Kidney (tissue), 14 donors: ENCODE measurements around the gene ELOB. TPM values are rescaled to one million over a fixed set of nuclear protein-coding genes. Genes with fewer than 3 reads are reported as not detected.

Experiments used
- DNase-seq, 5 donors: peaks; one replicate each; pipeline ENCODE4 v3.0.0-alpha.2; 2013 to 2020
- FAIRE-seq: peaks from 2 replicates; lab custom pipeline; 2012; peaks lifted over from hg19 to GRCh38; lab: Jason Lieb, UNC
- H3K27ac ChIP-seq, 2 donors: one replicate each; pipeline ENCODE4 v1.7.0; 2013; ENCODE audit warnings: low read depth in 2 of 2, low read length in 2 of 2, inconsistent platforms in 1 of 2
- H3K27me3 ChIP-seq: one replicate; pipeline ENCODE4 v1.7.1; 2013; ENCODE audit warnings: low read length, inconsistent platforms; ENCODE audit not compliant: control insufficient read depth, insufficient read depth
- H3K36me3 ChIP-seq, 3 donors: one replicate each; pipeline versions ENCODE4 v1.7.0 to v1.7.1; 2013; ENCODE audit warnings: low read length in 3 of 3, control low read depth in 1 of 3, inconsistent platforms in 1 of 3; ENCODE audit not compliant: insufficient read depth in 3 of 3, control insufficient read depth in 2 of 3
- H3K4me1 ChIP-seq, 3 donors: one replicate each; pipeline versions ENCODE4 v1.7.0 to v1.7.1; 2013; ENCODE audit warnings: low read length in 3 of 3, inconsistent platforms in 1 of 3, low read depth in 1 of 3; ENCODE audit not compliant: control insufficient read depth in 2 of 3, insufficient read depth in 2 of 3
- H3K4me3 ChIP-seq, 3 donors: one replicate each; pipeline versions ENCODE4 v1.7.0 to v1.8.1; 2013; ENCODE audit warnings: low read length in 3 of 3, control low read depth in 1 of 3, inconsistent platforms in 1 of 3
- H3K9ac ChIP-seq, 3 donors: one replicate each; pipeline versions ENCODE4 v1.7.0 to v1.7.1; 2013; ENCODE audit warnings: low read length in 3 of 3, control low read depth in 1 of 3, inconsistent platforms in 1 of 3
- H3K9me3 ChIP-seq, 3 donors: one replicate each; pipeline versions ENCODE4 v1.7.0 to v1.7.1; 2013; ENCODE audit warnings: low read length in 3 of 3, control low read depth in 1 of 3, inconsistent platforms in 1 of 3; ENCODE audit not compliant: control insufficient read depth in 2 of 3, insufficient read depth in 1 of 3
- intact Hi-C: fragments of 100-400 bp; cut with DNase I; formaldehyde crosslinking; loops from one replicate; pipeline ENCODE4 v1.11.1; 2022
- polyA plus RNA-seq: library from polyadenylated mRNA; stranded (reverse); fragments of 350-450 nt; fragmentation: Illumina TruSeq; extraction: RNeasy Lipid Tissue Mini Kit (QIAGEN cat#74804); gene quantifications from one replicate; pipeline ENCODE4 v1.2.3, GENCODE V29; 2014; ENCODE audit warnings: low read depth, low replicate concordance; ENCODE audit not compliant: insufficient read depth
- total RNA-seq: library from RNA; stranded (reverse); fragmentation: NEBNext Ultra II Directional; extraction: Animal tissue kit (Norgen Biotek cat#: 25700); gene quantifications from one replicate; pipeline ENCODE4 v1.2.1, GENCODE V29; 2021
- TF ChIP-seq, protein P1 (sequence below): IDR thresholded peaks from 3 replicates; pipeline ENCODE4 v1.5.1; 2012; ENCODE audit warnings: mild to moderate bottlenecking, moderate library complexity, borderline replicate concordance; ENCODE audit not compliant: insufficient read depth; ENCODE audit errors: extremely low read depth
- donor health status: control.
- donor health status: control.
- donor health status: control.
- donor health status: control.
- donor health status: control.
- donor health status: DM: yes; HTN: yes; CAD: no.
- donor health status: Normal renal cell carcinoma (clear cell type).

The ELOB gene
- total and polyA plus RNA-seq, 2 donors from 2014 or later: 226 to 836 TPM

DNA sequence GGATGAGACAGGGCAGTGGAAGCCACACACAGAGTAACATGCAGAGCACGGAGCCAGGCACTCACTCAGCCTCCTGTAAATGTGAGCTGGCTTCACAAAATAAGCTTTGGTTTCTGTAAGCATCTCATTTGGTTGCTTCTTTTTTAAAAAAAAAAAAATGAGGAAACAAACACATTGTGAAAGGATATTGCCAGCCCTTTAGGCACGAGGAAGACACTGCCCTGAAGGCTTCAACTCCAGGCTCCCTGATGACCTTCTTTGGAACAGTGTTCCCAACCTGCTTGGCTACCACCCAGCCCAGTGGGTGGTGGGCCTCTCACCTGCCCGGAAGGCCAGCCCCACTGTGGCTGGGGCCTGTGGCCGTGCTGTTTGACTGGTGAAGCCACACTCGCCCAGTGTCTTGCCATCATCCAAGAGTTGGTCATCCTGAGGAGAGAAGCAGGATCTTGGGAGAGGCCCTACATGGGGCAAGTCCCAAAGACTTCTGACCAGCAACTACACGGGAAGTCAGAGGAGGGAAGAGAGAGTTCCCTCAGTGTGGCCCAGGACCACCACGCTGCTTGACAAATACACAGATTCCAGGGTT lies 1.9 kb downstream of the ELOB start:
- no peak overlapping the region for H3K9ac ChIP-seq
- FAIRE-seq: no peak
- H3K27ac ChIP-seq: no peak overlapping the region

DNA sequence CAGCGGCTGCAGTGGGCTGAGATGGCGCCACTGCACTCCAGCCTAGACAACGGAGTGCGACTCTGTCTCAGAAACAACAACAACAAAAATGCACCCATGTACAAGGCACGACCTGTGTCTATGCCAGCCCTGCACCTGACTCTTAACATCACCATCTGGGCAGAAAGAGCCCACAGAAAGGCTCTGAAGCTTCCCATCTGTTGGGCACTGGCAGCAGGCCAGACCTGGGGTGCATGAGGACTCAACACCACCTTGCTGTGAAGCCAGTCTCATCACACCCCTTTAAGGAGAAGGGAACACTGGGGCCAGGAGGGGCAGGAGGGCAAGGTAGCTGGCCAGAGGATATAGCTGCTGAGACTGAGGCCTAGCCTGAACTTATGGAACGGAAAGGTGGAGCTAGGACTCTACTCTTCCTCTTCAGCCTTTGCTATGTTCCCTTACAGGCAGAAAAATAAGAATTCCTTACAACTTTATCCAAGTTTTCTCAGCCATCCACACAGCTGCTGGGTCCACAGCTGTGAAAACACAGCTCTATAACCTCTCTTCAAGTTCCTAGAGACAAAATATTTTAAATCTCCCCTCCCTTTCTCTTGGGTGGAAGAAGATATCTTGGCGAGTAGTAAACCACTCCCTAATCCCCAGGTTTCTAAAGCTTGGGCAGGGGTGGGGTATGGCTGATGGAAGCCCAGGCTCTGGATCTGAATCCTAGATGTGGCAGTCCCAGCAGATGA lies 2.8 kb downstream of the ELOB start:
- FAIRE-seq (no peak), DNase-seq (peak in 1 of 5 donors; percentile 24)
- peaks cover 0 to 22% (median 7%) of the 10 kb centered on the region in 3 donors for H3K4me1 ChIP-seq
- H3K9ac ChIP-seq: no peak overlapping the region
- intact Hi-C loops: no loop called here
- H3K36me3 ChIP-seq: peaks cover 0 to 33% (median 21%) of the 10 kb centered on the region in 3 donors
- no peaks in the 10 kb centered on the region for H3K27me3 ChIP-seq
- no peaks in the 10 kb centered on the region for H3K9me3 ChIP-seq
- TF ChIP-seq, protein P1, sequence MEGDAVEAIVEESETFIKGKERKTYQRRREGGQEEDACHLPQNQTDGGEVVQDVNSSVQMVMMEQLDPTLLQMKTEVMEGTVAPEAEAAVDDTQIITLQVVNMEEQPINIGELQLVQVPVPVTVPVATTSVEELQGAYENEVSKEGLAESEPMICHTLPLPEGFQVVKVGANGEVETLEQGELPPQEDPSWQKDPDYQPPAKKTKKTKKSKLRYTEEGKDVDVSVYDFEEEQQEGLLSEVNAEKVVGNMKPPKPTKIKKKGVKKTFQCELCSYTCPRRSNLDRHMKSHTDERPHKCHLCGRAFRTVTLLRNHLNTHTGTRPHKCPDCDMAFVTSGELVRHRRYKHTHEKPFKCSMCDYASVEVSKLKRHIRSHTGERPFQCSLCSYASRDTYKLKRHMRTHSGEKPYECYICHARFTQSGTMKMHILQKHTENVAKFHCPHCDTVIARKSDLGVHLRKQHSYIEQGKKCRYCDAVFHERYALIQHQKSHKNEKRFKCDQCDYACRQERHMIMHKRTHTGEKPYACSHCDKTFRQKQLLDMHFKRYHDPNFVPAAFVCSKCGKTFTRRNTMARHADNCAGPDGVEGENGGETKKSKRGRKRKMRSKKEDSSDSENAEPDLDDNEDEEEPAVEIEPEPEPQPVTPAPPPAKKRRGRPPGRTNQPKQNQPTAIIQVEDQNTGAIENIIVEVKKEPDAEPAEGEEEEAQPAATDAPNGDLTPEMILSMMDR: no peak
- no peak overlapping the region for H3K27ac ChIP-seq
- no peak overlapping the region for H3K4me3 ChIP-seq

More for the DNA sequence above, 1.9 kb downstream of the ELOB start:
- peaks cover 0 to 24% (median 15%) of the 10 kb centered on the region in 3 donors for H3K36me3 ChIP-seq
- peaks cover 0 to 23% (median 7%) of the 10 kb centered on the region in 3 donors for H3K4me1 ChIP-seq
- H3K4me3 ChIP-seq: no peak overlapping the region
- peak in 1 of 5 donors; percentile 25 for DNase-seq
- intact Hi-C loops: no loop called here
- H3K27me3 ChIP-seq: no peaks in the 10 kb centered on the region
- TF ChIP-seq, protein P1: no peak
- H3K9me3 ChIP-seq: no peaks in the 10 kb centered on the region

DNA sequence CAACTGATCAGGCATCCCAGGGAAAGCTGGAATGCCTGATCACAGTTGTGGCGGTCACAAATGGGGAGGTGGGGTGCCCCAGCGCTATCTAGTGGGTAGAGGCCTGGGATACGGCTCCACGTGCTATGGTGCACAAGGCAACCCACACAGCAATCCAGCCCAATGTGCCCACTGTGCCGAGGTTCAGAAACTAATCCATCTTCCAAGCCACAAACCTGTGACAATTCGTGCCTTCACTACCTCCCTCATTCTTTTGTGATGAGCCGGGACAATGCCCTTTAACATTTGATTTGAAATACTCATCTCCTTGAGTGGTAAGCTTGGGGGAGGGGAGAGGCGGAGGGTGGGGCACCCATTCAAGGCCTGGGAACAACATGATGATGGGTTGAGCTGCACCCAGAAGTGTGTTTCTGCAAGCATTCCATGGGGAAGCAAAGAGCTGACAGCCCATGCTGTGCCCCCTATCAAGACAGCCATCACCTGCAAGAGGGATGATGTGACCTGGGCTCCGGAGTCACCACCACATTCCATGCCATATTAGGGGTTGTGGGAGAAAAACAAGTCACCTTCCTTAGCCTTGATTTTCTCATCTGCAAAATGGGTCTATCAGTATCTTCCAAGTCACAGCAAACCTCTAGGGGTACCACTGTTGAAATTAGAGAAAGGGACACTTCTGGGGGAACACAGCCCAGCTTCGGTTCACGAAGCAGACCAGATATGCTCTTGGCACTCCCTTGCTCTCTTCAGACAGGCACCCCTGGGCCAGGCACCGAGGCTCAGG lies 3.7 kb downstream of the ELOB start:
- FAIRE-seq (no peak), DNase-seq (peak in 1 of 5 donors; percentile 34)
- Histone ChIP-seq H3K36me3 (peaks cover 0 to 43% (median 26%) of the 10 kb centered on the region in 3 donors), H3K27me3 (no peaks in the 10 kb centered on the region), H3K9me3 (no peaks in the 10 kb centered on the region), H3K4me1 (peaks cover 0 to 13% (median 4%) of the 10 kb centered on the region in 3 donors), H3K27ac (no peak overlapping the region), H3K9ac (no peak overlapping the region), H3K4me3 (no peak overlapping the region)
- TF ChIP-seq, protein P1: no peak
- intact Hi-C loops: no loop called here
